Neutrophil (primary cell): ENCODE results near the gene GMDS.

Experiments used
- H3K27ac ChIP-seq: fragments of 200-600 bp; sonication (generic); 2 replicates; pipeline ENCODE4 v1.5.1; 2016; ENCODE audit warnings: mild to moderate bottlenecking, moderate library complexity
- H3K27me3 ChIP-seq: fragments of 200-600 bp; sonication (generic); 2 replicates; pipeline ENCODE4 v1.6.0; 2016; ENCODE audit warnings: mild to moderate bottlenecking
- H3K36me3 ChIP-seq: fragments of 200-600 bp; sonication (generic); 2 replicates; pipeline ENCODE4 v1.5.1; 2017
- H3K4me1 ChIP-seq, 2 experiments: fragments of 200-600 bp in 1 of 2; sonication (generic) in 1 of 2; 1 replicate in 1 of 2; 2 replicates in 1 of 2; pipeline versions ENCODE4 v1.5.1 to v1.6.1; 2013 to 2016; ENCODE audit warnings: low read depth in 1 of 2, low read length in 1 of 2, mild to moderate bottlenecking in 1 of 2, moderate library complexity in 1 of 2; ENCODE audit not compliant: control insufficient read depth in 1 of 2, insufficient read depth in 1 of 2
- H3K4me3 ChIP-seq, 2 experiments: fragments of 200-600 bp in 1 of 2; sonication (generic) in 1 of 2; 1 replicate in 1 of 2; 2 replicates in 1 of 2; pipeline ENCODE4 v1.5.1; 2013 to 2016; ENCODE audit warnings: low read depth in 1 of 2, low read length in 1 of 2, mild to moderate bottlenecking in 1 of 2, moderate library complexity in 1 of 2
- H3K9me3 ChIP-seq: fragments of 200-600 bp; sonication (generic); 2 replicates; pipeline ENCODE4 v1.5.1; 2016
- TF ChIP-seq, protein P1 (sequence below): fragments of 200-600 bp; sonication (generic); IDR thresholded peaks from 2 replicates; pipeline ENCODE4 v1.5.1; 2016; ENCODE audit warnings: antibody characterized with exemption

Gene GMDS

GRCh38 chr6:1612299-1612973 is 633.0 kb downstream of the GMDS start:
- TF ChIP-seq, protein P1, sequence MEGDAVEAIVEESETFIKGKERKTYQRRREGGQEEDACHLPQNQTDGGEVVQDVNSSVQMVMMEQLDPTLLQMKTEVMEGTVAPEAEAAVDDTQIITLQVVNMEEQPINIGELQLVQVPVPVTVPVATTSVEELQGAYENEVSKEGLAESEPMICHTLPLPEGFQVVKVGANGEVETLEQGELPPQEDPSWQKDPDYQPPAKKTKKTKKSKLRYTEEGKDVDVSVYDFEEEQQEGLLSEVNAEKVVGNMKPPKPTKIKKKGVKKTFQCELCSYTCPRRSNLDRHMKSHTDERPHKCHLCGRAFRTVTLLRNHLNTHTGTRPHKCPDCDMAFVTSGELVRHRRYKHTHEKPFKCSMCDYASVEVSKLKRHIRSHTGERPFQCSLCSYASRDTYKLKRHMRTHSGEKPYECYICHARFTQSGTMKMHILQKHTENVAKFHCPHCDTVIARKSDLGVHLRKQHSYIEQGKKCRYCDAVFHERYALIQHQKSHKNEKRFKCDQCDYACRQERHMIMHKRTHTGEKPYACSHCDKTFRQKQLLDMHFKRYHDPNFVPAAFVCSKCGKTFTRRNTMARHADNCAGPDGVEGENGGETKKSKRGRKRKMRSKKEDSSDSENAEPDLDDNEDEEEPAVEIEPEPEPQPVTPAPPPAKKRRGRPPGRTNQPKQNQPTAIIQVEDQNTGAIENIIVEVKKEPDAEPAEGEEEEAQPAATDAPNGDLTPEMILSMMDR: no peak
- Histone ChIP-seq H3K27me3 (peaks cover 99% of the 10 kb centered on the region), H3K4me3 (peak overlapping the region; percentile 51 to 58), H3K9me3 (no peaks in the 10 kb centered on the region), H3K4me1 (peaks cover 49 to 65% of the 10 kb centered on the region in 2 experiments), H3K36me3 (no peaks in the 10 kb centered on the region), H3K27ac (no peak overlapping the region)

DNA sequence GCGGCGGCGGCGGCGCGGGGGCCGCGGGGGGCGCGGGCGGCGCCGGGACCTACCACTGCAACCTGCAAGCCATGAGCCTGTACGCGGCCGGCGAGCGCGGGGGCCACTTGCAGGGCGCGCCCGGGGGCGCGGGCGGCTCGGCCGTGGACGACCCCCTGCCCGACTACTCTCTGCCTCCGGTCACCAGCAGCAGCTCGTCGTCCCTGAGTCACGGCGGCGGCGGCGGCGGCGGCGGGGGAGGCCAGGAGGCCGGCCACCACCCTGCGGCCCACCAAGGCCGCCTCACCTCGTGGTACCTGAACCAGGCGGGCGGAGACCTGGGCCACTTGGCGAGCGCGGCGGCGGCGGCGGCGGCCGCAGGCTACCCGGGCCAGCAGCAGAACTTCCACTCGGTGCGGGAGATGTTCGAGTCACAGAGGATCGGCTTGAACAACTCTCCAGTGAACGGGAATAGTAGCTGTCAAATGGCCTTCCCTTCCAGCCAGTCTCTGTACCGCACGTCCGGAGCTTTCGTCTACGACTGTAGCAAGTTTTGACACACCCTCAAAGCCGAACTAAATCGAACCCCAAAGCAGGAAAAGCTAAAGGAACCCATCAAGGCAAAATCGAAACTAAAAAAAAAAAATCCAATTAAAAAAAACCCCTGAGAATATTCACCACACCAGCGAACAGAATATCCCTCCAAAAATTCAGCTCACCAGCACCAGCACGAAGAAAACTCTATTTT is 633.7 kb downstream of the GMDS start:
- H3K27ac ChIP-seq: no peak overlapping the region
- peaks cover 99% of the 10 kb centered on the region for H3K27me3 ChIP-seq
- H3K4me1 ChIP-seq: peaks cover 56 to 72% of the 10 kb centered on the region in 2 experiments

GRCh38 chr6:1611322-1611571 is 634.2 kb downstream of the GMDS start:
- Histone ChIP-seq H3K27ac (no peak overlapping the region), H3K4me1 (peaks cover 58 to 77% of the 10 kb centered on the region in 2 experiments), H3K4me3 (peak overlapping the region; percentile 62 to 76), H3K9me3 (no peaks in the 10 kb centered on the region), H3K27me3 (peaks cover 99% of the 10 kb centered on the region), H3K36me3 (no peaks in the 10 kb centered on the region)
- TF ChIP-seq, protein P1: no peak

More for the DNA sequence above, 633.7 kb downstream of the GMDS start:
- peak overlapping the region; percentile 51 to 58 for H3K4me3 ChIP-seq
- no peaks in the 10 kb centered on the region for H3K36me3 ChIP-seq
- H3K9me3 ChIP-seq: no peaks in the 10 kb centered on the region
- TF ChIP-seq, protein P1: no peak

- peaks cover 58 to 80% of the 10 kb centered on the region in 2 experiments for H3K4me1 ChIP-seq
- TF ChIP-seq, protein P1: no peak
- peak overlapping the region; percentile 62 to 76 for H3K4me3 ChIP-seq
- no peak overlapping the region for H3K27ac ChIP-seq
- no peaks in the 10 kb centered on the region for H3K36me3 ChIP-seq
- H3K27me3 ChIP-seq: peaks cover 99% of the 10 kb centered on the region
- no peaks in the 10 kb centered on the region for H3K9me3 ChIP-seq
Observed at GRCh38 chr6:1610497-1611321, 634.7 kb downstream of the GMDS start.

GRCh38 chr6:1609648-1610496 is 635.5 kb downstream of the GMDS start, which contains the start of gene FOXC1:
FOXC1 (plus strand) TSS chr6:1609915; CDS start chr6:1610446, 531 bp downstream.
- peaks cover 99% of the 10 kb centered on the region for H3K27me3 ChIP-seq
- H3K36me3 ChIP-seq: no peaks in the 10 kb centered on the region
- peaks cover 63 to 84% of the 10 kb centered on the region in 2 experiments for H3K4me1 ChIP-seq
- TF ChIP-seq, protein P1: no peak
- H3K27ac ChIP-seq: peak within 1 kb of the TSS; percentile 29
- no peaks in the 10 kb centered on the region for H3K9me3 ChIP-seq
- peak within 1 kb of the TSS; percentile 62 to 76 for H3K4me3 ChIP-seq
